SK-N-SH (cell line): ENCODE data around the gene MYEOV. TPM values are rescaled to one million over a fixed set of nuclear protein-coding genes. Genes with fewer than 3 reads are reported as not detected.

Experiments
- CTCF ChIA-PET: fragments of 300-600, 350-600 bp; formaldehyde crosslinking; extraction: SDS; loops from one replicate; lab custom pipeline; 2021; lab: Yijun Ruan, JAX
- POLR2A ChIA-PET: fragments of 350-600 bp; sonication (Branson Sonifier 250); formaldehyde crosslinking; extraction: SDS; loops from one replicate; lab custom pipeline; 2020; ENCODE audit warnings: antibody characterized with exemption, inconsistent platforms; lab: Yijun Ruan, JAX
- DNase-seq: peaks from one replicate; pipeline ENCODE4 v3.0.0; 2012
- H2AFZ ChIP-seq: fragments of 200-600 bp; sonication (generic); 2 replicates; pipeline ENCODE4 v1.8.1; 2016; ENCODE audit warnings: antibody characterized with exemption, mild to moderate bottlenecking, low read depth
- H3F3A ChIP-seq: fragments of 200-600 bp; sonication (generic); replicated peaks from 2 replicates; pipeline ENCODE3; 2016; ENCODE audit warnings: antibody characterized with exemption, mild to moderate bottlenecking; ENCODE audit not compliant: insufficient read depth
- H3K27ac ChIP-seq, 2 experiments: fragments of 200-500 bp in 1 of 2; fragments of 200-600 bp in 1 of 2; sonication (Bioruptor generic) in 1 of 2; sonication (generic), shearing (Covaris generic) in 1 of 2; 2 replicates each; pipeline versions ENCODE4 v1.5.1 to v1.6.1; 2014 to 2016; ENCODE audit warnings: low read depth in 2 of 2, inconsistent platforms in 1 of 2, low read length in 1 of 2, mild to moderate bottlenecking in 1 of 2, mixed read lengths in 1 of 2
- H3K27me3 ChIP-seq: fragments of 200-600 bp; sonication (generic), shearing (Covaris generic); 2 replicates; pipeline ENCODE4 v1.6.1; 2016; ENCODE audit warnings: mixed run types; ENCODE audit not compliant: insufficient read depth
- H3K36me3 ChIP-seq, 2 experiments: fragments of 200-500 bp in 1 of 2; fragments of 200-600 bp in 1 of 2; sonication (Bioruptor generic) in 1 of 2; sonication (generic) in 1 of 2; replicated peaks in 1 of 2; 2 replicates each; pipeline versions ENCODE3 to v1.5.1; 2014 to 2016; ENCODE audit warnings: low read length in 1 of 2, mild to moderate bottlenecking in 1 of 2; ENCODE audit not compliant: insufficient read depth in 2 of 2, control insufficient read depth in 1 of 2
- H3K4me1 ChIP-seq, 2 experiments: fragments of 200-500 bp in 1 of 2; fragments of 200-600 bp in 1 of 2; sonication (Bioruptor generic) in 1 of 2; sonication (generic), shearing (Covaris generic) in 1 of 2; 2 replicates each; pipeline versions ENCODE4 v1.5.1 to v1.6.1; 2014 to 2016; ENCODE audit warnings: low read depth in 1 of 2, low read length in 1 of 2, mixed run types in 1 of 2; ENCODE audit not compliant: insufficient read depth in 2 of 2, control insufficient read depth in 1 of 2
- H3K4me2 ChIP-seq: fragments of 200-600 bp; sonication (generic), shearing (Covaris generic); 2 replicates; pipeline ENCODE4 v1.6.1; 2017; ENCODE audit warnings: mixed run types
- H3K4me3 ChIP-seq, 2 experiments: fragments of 200-500 bp in 1 of 2; fragments of 200-600 bp in 1 of 2; sonication (Bioruptor generic) in 1 of 2; sonication (generic), shearing (Covaris generic) in 1 of 2; 2 replicates each; pipeline versions ENCODE4 v1.5.1 to v1.8.1; 2014 to 2016; ENCODE audit warnings: low read depth in 2 of 2, inconsistent platforms in 1 of 2, low read length in 1 of 2, mild to moderate bottlenecking in 1 of 2, mixed read lengths in 1 of 2, moderate library complexity in 1 of 2
- H3K79me2 ChIP-seq: fragments of 200-600 bp; sonication (generic); 2 replicates; pipeline ENCODE4 v1.8.1; 2017; ENCODE audit warnings: mild to moderate bottlenecking; ENCODE audit not compliant: insufficient read depth
- H3K9ac ChIP-seq: fragments of 200-600 bp; sonication (generic); 2 replicates; pipeline ENCODE4 v1.6.1; 2017; ENCODE audit warnings: mixed run types
- H3K9me2 ChIP-seq: fragments of 200-600 bp; sonication (generic); 2 replicates; pipeline ENCODE4 v1.6.1; 2017; ENCODE audit warnings: mixed run types
- H3K9me3 ChIP-seq: fragments of 200-600 bp; sonication (generic); 2 replicates; pipeline ENCODE4 v1.6.1; 2017; ENCODE audit warnings: mixed run types, mild to moderate bottlenecking, moderate library complexity
- H4K20me1 ChIP-seq: fragments of 200-600 bp; sonication (generic); 2 replicates; pipeline ENCODE4 v1.6.1; 2017; ENCODE audit warnings: mild to moderate bottlenecking, mixed run types; ENCODE audit not compliant: insufficient read depth
- CHD2 ChIP-seq: fragments of 150-350 bp; IDR thresholded peaks from 2 replicates; pipeline ENCODE4 v1.6.1; 2018; ENCODE audit warnings: low read length; ENCODE audit not compliant: partially characterized antibody
- FOSL2 ChIP-seq: IDR thresholded peaks from 2 replicates; pipeline ENCODE4 v1.4.0; 2012; ENCODE audit warnings: low read depth, mild to moderate bottlenecking, moderate library complexity, borderline replicate concordance
- GABPA ChIP-seq: IDR thresholded peaks from 2 replicates; pipeline ENCODE4 v1.4.0; 2012; ENCODE audit warnings: low read depth, mild to moderate bottlenecking
- GATA2 ChIP-seq: sonication (generic); formaldehyde crosslinking; IDR thresholded peaks from 2 replicates; pipeline ENCODE4 v1.5.0; 2020; ENCODE audit warnings: mild to moderate bottlenecking, missing genetic modification reagents
- JUND ChIP-seq: IDR thresholded peaks from 2 replicates; pipeline ENCODE4 v1.4.0; 2012
- POLR2AphosphoS5 ChIP-seq: IDR thresholded peaks from 2 replicates; pipeline ENCODE4 v1.6.1; 2012; ENCODE audit warnings: low read depth, low read length
- RCOR1 ChIP-seq: fragments of 150-350 bp; IDR thresholded peaks from 2 replicates; pipeline ENCODE4 v1.6.1; 2017; ENCODE audit warnings: antibody characterized with exemption, low read length
- RXRA ChIP-seq: IDR thresholded peaks from 2 replicates; pipeline ENCODE4 v1.4.0; 2012; ENCODE audit warnings: low read depth, mild to moderate bottlenecking, borderline replicate concordance
- SIN3A ChIP-seq: IDR thresholded peaks from 2 replicates; pipeline ENCODE4 v1.6.1; 2012; ENCODE audit warnings: low read depth, mild to moderate bottlenecking, low read length, moderate library complexity, borderline replicate concordance
- TAF1 ChIP-seq: IDR thresholded peaks from 2 replicates; pipeline ENCODE4 v1.6.1; 2012; ENCODE audit warnings: low read depth, mild to moderate bottlenecking, low read length, moderate library complexity, borderline replicate concordance
- WGBS: methylation state at CpG from one replicate; pipeline ENCODE4 v1.1.6; 2017; ENCODE audit warnings: low lambda C conversion rate; 5-methylcytosine and 5-hydroxymethylcytosine counted together
- polyA plus RNA-seq, 3 experiments: library from polyadenylated mRNA; depleted of rRNA; stranded (reverse); fragments of >200 nt; gene quantifications; 2 replicates each; pipeline ENCODE4 v1.2.3, GENCODE V29; 2012
- TF ChIP-seq, protein P1 (sequence below): IDR thresholded peaks from 2 replicates; pipeline ENCODE4 v1.4.0; 2012; ENCODE audit warnings: low read depth
- TF ChIP-seq, protein P2 (sequence below): IDR thresholded peaks from 2 replicates; pipeline ENCODE4 v1.4.0; 2012; ENCODE audit warnings: low read depth, borderline replicate concordance
- TF ChIP-seq, protein P3 (sequence below): fragments of 150-350 bp; IDR thresholded peaks from 2 replicates; pipeline ENCODE4 v1.6.1; 2016; ENCODE audit warnings: mild to moderate bottlenecking, low read depth, low read length
- TF ChIP-seq, protein P4 (sequence below): IDR thresholded peaks from 2 replicates; pipeline ENCODE4 v1.4.0; 2012; ENCODE audit warnings: low read depth, borderline replicate concordance
- TF ChIP-seq, protein P5 (sequence below): fragments of 150-350 bp; IDR thresholded peaks from 2 replicates; pipeline ENCODE4 v1.6.1; 2017; ENCODE audit warnings: antibody characterized with exemption, low read length, low read depth, borderline replicate concordance
- TF ChIP-seq, protein P6 (sequence below): fragments of 200-600 bp; sonication (generic); IDR thresholded peaks from 2 replicates; pipeline ENCODE4 v1.6.1; 2017; ENCODE audit warnings: antibody characterized with exemption, mild to moderate bottlenecking, moderate library complexity
- TF ChIP-seq, protein P7 (sequence below): IDR thresholded peaks from 2 replicates; pipeline ENCODE4; 2012

Gene MYEOV
- polyA plus RNA-seq, 1 of the 3 experiments (the other 2 are of a cell fraction), result 3.0 TPM

DNA sequence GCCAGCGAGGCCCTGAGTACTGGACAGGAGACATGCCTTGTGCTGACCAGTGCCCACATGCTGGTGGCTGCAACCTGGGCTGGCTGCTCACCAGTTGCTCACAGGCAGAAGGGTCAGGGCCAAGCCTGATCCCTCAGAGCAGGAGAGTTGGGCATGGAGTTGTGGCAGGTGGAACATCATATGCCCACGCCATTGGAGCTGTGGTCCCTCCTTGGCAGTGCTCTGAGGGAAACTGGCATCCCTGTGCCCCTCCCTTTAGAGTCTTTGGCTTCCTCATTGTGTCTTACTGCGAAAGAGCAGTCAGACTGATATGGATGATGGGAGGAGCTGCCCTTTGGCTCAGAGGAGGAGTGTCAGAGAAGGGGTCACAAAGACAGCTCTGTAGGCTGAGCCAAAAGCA, 3.1 kb upstream of the MYEOV start:
- Histone ChIP-seq H3K9ac (no peak overlapping the region), H3K4me1 (no peaks in the 10 kb centered on the region), H3K4me3 (no peak overlapping the region), H3K9me2 (no peaks in the 10 kb centered on the region), H3K4me2 (no peak overlapping the region), H3K27me3 (no peaks in the 10 kb centered on the region), H3K36me3 (no peaks in the 10 kb centered on the region), H3K27ac (no peak overlapping the region), H3F3A (peaks cover 7% of the 10 kb centered on the region), H2AFZ (no peak overlapping the region), H3K79me2 (no peaks in the 10 kb centered on the region), H4K20me1 (no peaks in the 10 kb centered on the region), H3K9me3 (no peaks in the 10 kb centered on the region)
- TF ChIP-seq, protein P1, sequence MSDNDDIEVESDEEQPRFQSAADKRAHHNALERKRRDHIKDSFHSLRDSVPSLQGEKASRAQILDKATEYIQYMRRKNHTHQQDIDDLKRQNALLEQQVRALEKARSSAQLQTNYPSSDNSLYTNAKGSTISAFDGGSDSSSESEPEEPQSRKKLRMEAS, result no peak
- TF ChIP-seq JUND, result no peak
- TF ChIP-seq, protein P2, sequence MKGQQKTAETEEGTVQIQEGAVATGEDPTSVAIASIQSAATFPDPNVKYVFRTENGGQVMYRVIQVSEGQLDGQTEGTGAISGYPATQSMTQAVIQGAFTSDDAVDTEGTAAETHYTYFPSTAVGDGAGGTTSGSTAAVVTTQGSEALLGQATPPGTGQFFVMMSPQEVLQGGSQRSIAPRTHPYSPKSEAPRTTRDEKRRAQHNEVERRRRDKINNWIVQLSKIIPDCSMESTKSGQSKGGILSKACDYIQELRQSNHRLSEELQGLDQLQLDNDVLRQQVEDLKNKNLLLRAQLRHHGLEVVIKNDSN, result no peak
- TF ChIP-seq RCOR1, result no peak
- TF ChIP-seq GABPA, result no peak
- no peak for TF ChIP-seq SIN3A
- TF ChIP-seq TAF1, result no peak
- TF ChIP-seq POLR2AphosphoS5, result no peak
- no peak for TF ChIP-seq FOSL2
- TF ChIP-seq RXRA, result no peak
- TF ChIP-seq, protein P3, sequence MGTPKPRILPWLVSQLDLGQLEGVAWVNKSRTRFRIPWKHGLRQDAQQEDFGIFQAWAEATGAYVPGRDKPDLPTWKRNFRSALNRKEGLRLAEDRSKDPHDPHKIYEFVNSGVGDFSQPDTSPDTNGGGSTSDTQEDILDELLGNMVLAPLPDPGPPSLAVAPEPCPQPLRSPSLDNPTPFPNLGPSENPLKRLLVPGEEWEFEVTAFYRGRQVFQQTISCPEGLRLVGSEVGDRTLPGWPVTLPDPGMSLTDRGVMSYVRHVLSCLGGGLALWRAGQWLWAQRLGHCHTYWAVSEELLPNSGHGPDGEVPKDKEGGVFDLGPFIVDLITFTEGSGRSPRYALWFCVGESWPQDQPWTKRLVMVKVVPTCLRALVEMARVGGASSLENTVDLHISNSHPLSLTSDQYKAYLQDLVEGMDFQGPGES, result no peak
- TF ChIP-seq, protein P4, sequence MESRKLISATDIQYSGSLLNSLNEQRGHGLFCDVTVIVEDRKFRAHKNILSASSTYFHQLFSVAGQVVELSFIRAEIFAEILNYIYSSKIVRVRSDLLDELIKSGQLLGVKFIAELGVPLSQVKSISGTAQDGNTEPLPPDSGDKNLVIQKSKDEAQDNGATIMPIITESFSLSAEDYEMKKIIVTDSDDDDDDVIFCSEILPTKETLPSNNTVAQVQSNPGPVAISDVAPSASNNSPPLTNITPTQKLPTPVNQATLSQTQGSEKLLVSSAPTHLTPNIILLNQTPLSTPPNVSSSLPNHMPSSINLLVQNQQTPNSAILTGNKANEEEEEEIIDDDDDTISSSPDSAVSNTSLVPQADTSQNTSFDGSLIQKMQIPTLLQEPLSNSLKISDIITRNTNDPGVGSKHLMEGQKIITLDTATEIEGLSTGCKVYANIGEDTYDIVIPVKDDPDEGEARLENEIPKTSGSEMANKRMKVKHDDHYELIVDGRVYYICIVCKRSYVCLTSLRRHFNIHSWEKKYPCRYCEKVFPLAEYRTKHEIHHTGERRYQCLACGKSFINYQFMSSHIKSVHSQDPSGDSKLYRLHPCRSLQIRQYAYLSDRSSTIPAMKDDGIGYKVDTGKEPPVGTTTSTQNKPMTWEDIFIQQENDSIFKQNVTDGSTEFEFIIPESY, result no peak
- no peak for TF ChIP-seq CHD2
- TF ChIP-seq GATA2, result no peak
- TF ChIP-seq, protein P5, sequence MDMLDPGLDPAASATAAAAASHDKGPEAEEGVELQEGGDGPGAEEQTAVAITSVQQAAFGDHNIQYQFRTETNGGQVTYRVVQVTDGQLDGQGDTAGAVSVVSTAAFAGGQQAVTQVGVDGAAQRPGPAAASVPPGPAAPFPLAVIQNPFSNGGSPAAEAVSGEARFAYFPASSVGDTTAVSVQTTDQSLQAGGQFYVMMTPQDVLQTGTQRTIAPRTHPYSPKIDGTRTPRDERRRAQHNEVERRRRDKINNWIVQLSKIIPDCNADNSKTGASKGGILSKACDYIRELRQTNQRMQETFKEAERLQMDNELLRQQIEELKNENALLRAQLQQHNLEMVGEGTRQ, result no peak
- TF ChIP-seq, protein P6, sequence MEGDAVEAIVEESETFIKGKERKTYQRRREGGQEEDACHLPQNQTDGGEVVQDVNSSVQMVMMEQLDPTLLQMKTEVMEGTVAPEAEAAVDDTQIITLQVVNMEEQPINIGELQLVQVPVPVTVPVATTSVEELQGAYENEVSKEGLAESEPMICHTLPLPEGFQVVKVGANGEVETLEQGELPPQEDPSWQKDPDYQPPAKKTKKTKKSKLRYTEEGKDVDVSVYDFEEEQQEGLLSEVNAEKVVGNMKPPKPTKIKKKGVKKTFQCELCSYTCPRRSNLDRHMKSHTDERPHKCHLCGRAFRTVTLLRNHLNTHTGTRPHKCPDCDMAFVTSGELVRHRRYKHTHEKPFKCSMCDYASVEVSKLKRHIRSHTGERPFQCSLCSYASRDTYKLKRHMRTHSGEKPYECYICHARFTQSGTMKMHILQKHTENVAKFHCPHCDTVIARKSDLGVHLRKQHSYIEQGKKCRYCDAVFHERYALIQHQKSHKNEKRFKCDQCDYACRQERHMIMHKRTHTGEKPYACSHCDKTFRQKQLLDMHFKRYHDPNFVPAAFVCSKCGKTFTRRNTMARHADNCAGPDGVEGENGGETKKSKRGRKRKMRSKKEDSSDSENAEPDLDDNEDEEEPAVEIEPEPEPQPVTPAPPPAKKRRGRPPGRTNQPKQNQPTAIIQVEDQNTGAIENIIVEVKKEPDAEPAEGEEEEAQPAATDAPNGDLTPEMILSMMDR, result no peak
- TF ChIP-seq, protein P7, sequence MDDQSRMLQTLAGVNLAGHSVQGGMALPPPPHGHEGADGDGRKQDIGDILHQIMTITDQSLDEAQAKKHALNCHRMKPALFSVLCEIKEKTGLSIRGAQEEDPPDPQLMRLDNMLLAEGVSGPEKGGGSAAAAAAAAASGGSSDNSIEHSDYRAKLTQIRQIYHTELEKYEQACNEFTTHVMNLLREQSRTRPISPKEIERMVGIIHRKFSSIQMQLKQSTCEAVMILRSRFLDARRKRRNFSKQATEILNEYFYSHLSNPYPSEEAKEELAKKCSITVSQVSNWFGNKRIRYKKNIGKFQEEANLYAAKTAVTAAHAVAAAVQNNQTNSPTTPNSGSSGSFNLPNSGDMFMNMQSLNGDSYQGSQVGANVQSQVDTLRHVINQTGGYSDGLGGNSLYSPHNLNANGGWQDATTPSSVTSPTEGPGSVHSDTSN, result no peak
- ChIA-PET POLR2A (no interaction called here), CTCF (no interaction called here)
- WGBS, result 84% methylated on average over 2 of the region's 3 CpGs
- no peak for DNase-seq
